ENCODE results near the gene IQCK.

The IQCK gene

GRCh38 chr16:19881028-19881427, 163.0 kb downstream of the IQCK start:
- H3K27me3 ChIP-seq (ENCODE audit: control insufficient read depth, insufficient read depth, low read length): peaks cover 12% of the 10 kb centered on the region
- H3K4me1 ChIP-seq (ENCODE audit: control insufficient read depth, insufficient read depth, low read length): peaks cover 41% of the 10 kb centered on the region
- no peaks in the 10 kb centered on the region for H3K9me3 ChIP-seq (ENCODE audit: control insufficient read depth, insufficient read depth, low read length)
- no peak overlapping the region for H3K4me3 ChIP-seq (ENCODE audit: low read depth, low read length)
- H3K9ac ChIP-seq (ENCODE audit: low read depth, low read length): no peak overlapping the region
- H3K27ac ChIP-seq (ENCODE audit: low read depth, low read length): no peak overlapping the region
- H3K36me3 ChIP-seq (ENCODE audit: control insufficient read depth, insufficient read depth, low read length): peaks cover 30% of the 10 kb centered on the region

GRCh38 chr16:19881783-19882182, 163.7 kb downstream of the IQCK start:
- peaks cover 26% of the 10 kb centered on the region for H3K36me3 ChIP-seq (ENCODE audit: control insufficient read depth, insufficient read depth, low read length)
- peak overlapping the region; percentile 96 for H3K27ac ChIP-seq (ENCODE audit: low read depth, low read length)
- no peak overlapping the region for H3K9ac ChIP-seq (ENCODE audit: low read depth, low read length)
- H3K4me3 ChIP-seq (ENCODE audit: low read depth, low read length): peak overlapping the region; percentile 79
- peaks cover 13% of the 10 kb centered on the region for H3K27me3 ChIP-seq (ENCODE audit: control insufficient read depth, insufficient read depth, low read length)
- H3K9me3 ChIP-seq (ENCODE audit: control insufficient read depth, insufficient read depth, low read length): no peaks in the 10 kb centered on the region
- H3K4me1 ChIP-seq (ENCODE audit: control insufficient read depth, insufficient read depth, low read length): peaks cover 35% of the 10 kb centered on the region

- Histone ChIP-seq H3K4me1 (ENCODE audit: control insufficient read depth, insufficient read depth, low read length) (peaks cover 31% of the 10 kb centered on the region), H3K4me3 (ENCODE audit: low read depth, low read length) (peak overlapping the region; percentile 79), H3K27me3 (ENCODE audit: control insufficient read depth, insufficient read depth, low read length) (peaks cover 13% of the 10 kb centered on the region), H3K36me3 (ENCODE audit: control insufficient read depth, insufficient read depth, low read length) (peaks cover 23% of the 10 kb centered on the region), H3K27ac (ENCODE audit: low read depth, low read length) (peak overlapping the region; percentile 96), H3K9ac (ENCODE audit: low read depth, low read length) (peak overlapping the region; percentile 11; the same call in 1 of the 2 replicates), H3K9me3 (ENCODE audit: control insufficient read depth, insufficient read depth, low read length) (no peaks in the 10 kb centered on the region)
Observed at GRCh38 chr16:19882186-19882585, 164.1 kb downstream of the IQCK start.

GRCh38 chr16:19882646-19883045, 164.6 kb downstream of the IQCK start:
- Histone ChIP-seq H3K27ac (ENCODE audit: low read depth, low read length) (peak overlapping the region; percentile 96), H3K9ac (ENCODE audit: low read depth, low read length) (peak overlapping the region; percentile 13; the same call in 1 of the 2 replicates), H3K4me1 (ENCODE audit: control insufficient read depth, insufficient read depth, low read length) (peaks cover 29% of the 10 kb centered on the region), H3K4me3 (ENCODE audit: low read depth, low read length) (peak overlapping the region; percentile 79), H3K9me3 (ENCODE audit: control insufficient read depth, insufficient read depth, low read length) (no peaks in the 10 kb centered on the region), H3K36me3 (ENCODE audit: control insufficient read depth, insufficient read depth, low read length) (peaks cover 19% of the 10 kb centered on the region), H3K27me3 (ENCODE audit: control insufficient read depth, insufficient read depth, low read length) (peaks cover 13% of the 10 kb centered on the region)

- H3K27ac ChIP-seq (ENCODE audit: low read depth, low read length): peak overlapping the region; percentile 96
- H3K36me3 ChIP-seq (ENCODE audit: control insufficient read depth, insufficient read depth, low read length): peaks cover 17% of the 10 kb centered on the region
- peaks cover 13% of the 10 kb centered on the region for H3K27me3 ChIP-seq (ENCODE audit: control insufficient read depth, insufficient read depth, low read length)
- peak overlapping the region; percentile 57; the same call in 1 of the 2 replicates for H3K9ac ChIP-seq (ENCODE audit: low read depth, low read length)
- no peaks in the 10 kb centered on the region for H3K9me3 ChIP-seq (ENCODE audit: control insufficient read depth, insufficient read depth, low read length)
- peak overlapping the region; percentile 79 for H3K4me3 ChIP-seq (ENCODE audit: low read depth, low read length)
- peaks cover 29% of the 10 kb centered on the region for H3K4me1 ChIP-seq (ENCODE audit: control insufficient read depth, insufficient read depth, low read length)
Observed at GRCh38 chr16:19883296-19883965, 165.4 kb downstream of the IQCK start.

GRCh38 chr16:19883966-19884485, 166.0 kb downstream of the IQCK start:
- Histone ChIP-seq H3K27me3 (ENCODE audit: control insufficient read depth, insufficient read depth, low read length) (peaks cover 13% of the 10 kb centered on the region), H3K4me1 (ENCODE audit: control insufficient read depth, insufficient read depth, low read length) (peaks cover 25% of the 10 kb centered on the region), H3K4me3 (ENCODE audit: low read depth, low read length) (peak overlapping the region; percentile 79), H3K9me3 (ENCODE audit: control insufficient read depth, insufficient read depth, low read length) (no peaks in the 10 kb centered on the region), H3K27ac (ENCODE audit: low read depth, low read length) (peak overlapping the region; percentile 96), H3K9ac (ENCODE audit: low read depth, low read length) (peak overlapping the region; percentile 57; the same call in 1 of the 2 replicates), H3K36me3 (ENCODE audit: control insufficient read depth, insufficient read depth, low read length) (peaks cover 11% of the 10 kb centered on the region)

GRCh38 chr16:19884611-19885450, 166.8 kb downstream of the IQCK start, which contains the start of gene GPRC5B:
GPRC5B (minus strand) TSS chr16:19884848; CDS start chr16:19872845, 12,003 bp downstream.
- Histone ChIP-seq H3K9ac (ENCODE audit: low read depth, low read length) (peak within 1 kb of the TSS; percentile 57; the same call in 1 of the 2 replicates), H3K27ac (ENCODE audit: low read depth, low read length) (peak within 1 kb of the TSS; percentile 96), H3K4me3 (ENCODE audit: low read depth, low read length) (peak within 1 kb of the TSS; percentile 79)

GRCh38 chr16:19885451-19886072, 167.5 kb downstream of the IQCK start:
- H3K4me1 ChIP-seq (ENCODE audit: control insufficient read depth, insufficient read depth, low read length): peaks cover 15% of the 10 kb centered on the region
- no peak overlapping the region for H3K9ac ChIP-seq (ENCODE audit: low read depth, low read length)
- no peak overlapping the region for H3K27ac ChIP-seq (ENCODE audit: low read depth, low read length)
- H3K4me3 ChIP-seq (ENCODE audit: low read depth, low read length): peak overlapping the region; percentile 79; the same call in 1 of the 2 replicates
- peaks cover 13% of the 10 kb centered on the region for H3K27me3 ChIP-seq (ENCODE audit: control insufficient read depth, insufficient read depth, low read length)
- no peaks in the 10 kb centered on the region for H3K9me3 ChIP-seq (ENCODE audit: control insufficient read depth, insufficient read depth, low read length)
- H3K36me3 ChIP-seq (ENCODE audit: control insufficient read depth, insufficient read depth, low read length): peaks cover 7% of the 10 kb centered on the region

More at GRCh38 chr16:19884611-19885450, 166.8 kb downstream of the IQCK start, which contains the start of gene GPRC5B:
- peaks cover 10% of the 10 kb centered on the region for H3K36me3 ChIP-seq (ENCODE audit: control insufficient read depth, insufficient read depth, low read length)
- H3K4me1 ChIP-seq (ENCODE audit: control insufficient read depth, insufficient read depth, low read length): peaks cover 17% of the 10 kb centered on the region
- H3K27me3 ChIP-seq (ENCODE audit: control insufficient read depth, insufficient read depth, low read length): peaks cover 13% of the 10 kb centered on the region
- no peaks in the 10 kb centered on the region for H3K9me3 ChIP-seq (ENCODE audit: control insufficient read depth, insufficient read depth, low read length)

- Histone ChIP-seq H3K27ac (ENCODE audit: low read depth, low read length) (no peak overlapping the region), H3K4me1 (ENCODE audit: control insufficient read depth, insufficient read depth, low read length) (peaks cover 7% of the 10 kb centered on the region)
Observed at GRCh38 chr16:19886073-19886941, 168.2 kb downstream of the IQCK start.

GRCh38 chr16:19888834-19889233, 170.8 kb downstream of the IQCK start:
- Histone ChIP-seq H3K9me3 (ENCODE audit: control insufficient read depth, insufficient read depth, low read length) (no peaks in the 10 kb centered on the region), H3K27me3 (ENCODE audit: control insufficient read depth, insufficient read depth, low read length) (peaks cover 13% of the 10 kb centered on the region), H3K4me1 (ENCODE audit: control insufficient read depth, insufficient read depth, low read length) (no peaks in the 10 kb centered on the region), H3K9ac (ENCODE audit: low read depth, low read length) (no peak overlapping the region), H3K27ac (ENCODE audit: low read depth, low read length) (no peak overlapping the region), H3K4me3 (ENCODE audit: low read depth, low read length) (no peak overlapping the region), H3K36me3 (ENCODE audit: control insufficient read depth, insufficient read depth, low read length) (no peaks in the 10 kb centered on the region)

More at GRCh38 chr16:19886073-19886941, 168.2 kb downstream of the IQCK start:
- no peak overlapping the region for H3K9ac ChIP-seq (ENCODE audit: low read depth, low read length)
- H3K36me3 ChIP-seq (ENCODE audit: control insufficient read depth, insufficient read depth, low read length): no peaks in the 10 kb centered on the region
- no peaks in the 10 kb centered on the region for H3K9me3 ChIP-seq (ENCODE audit: control insufficient read depth, insufficient read depth, low read length)
- H3K4me3 ChIP-seq (ENCODE audit: low read depth, low read length): no peak overlapping the region
- peaks cover 13% of the 10 kb centered on the region for H3K27me3 ChIP-seq (ENCODE audit: control insufficient read depth, insufficient read depth, low read length)

All from HUES48 (cell line).